Measurements from ENCODE around the gene LGALS3BP.

- TF ChIP-seq POLR2AphosphoS5 (IDR thresholded peaks at IDR 0.05; ENCODE audit: low read depth, low read length) (no peak), POLR2A (IDR thresholded peaks at IDR 0.05; ENCODE audit: low read depth, low read length) (no peak)
Measured at GRCh38 chr17:78979780-78980623, at the start of gene LGALS3BP.
